ENCODE data around the gene CCDC85C. TPM values are rescaled to one million over a fixed set of nuclear protein-coding genes. Genes with fewer than 3 reads are reported as not detected.
A peak's percentile ranks its signal among the peaks of the same experiment; 100 is the strongest.

Gene CCDC85C
- total RNA-seq, 1 experiment from 2014 or later, result 35.8 TPM

DNA sequence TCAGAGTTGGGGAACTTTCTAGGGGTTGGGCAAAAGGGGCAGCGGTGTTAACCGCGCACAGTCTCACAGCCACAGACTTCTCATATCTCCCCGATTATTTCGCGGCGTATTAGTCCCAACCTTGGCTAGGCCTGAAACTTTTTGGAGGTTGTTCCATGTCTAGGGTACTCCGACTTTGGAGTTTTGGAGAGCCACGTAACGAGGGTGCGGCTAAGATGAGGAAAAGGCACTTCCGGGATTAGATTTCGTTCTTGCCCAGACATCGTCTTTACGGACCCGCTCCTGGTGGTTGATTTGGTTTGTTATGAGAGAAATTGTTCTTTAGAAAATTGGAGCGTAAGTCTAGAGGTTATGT lies 122.3 kb downstream of the CCDC85C start:
- TF ChIP-seq EMX1 (CRISPR knock-in tag; IDR thresholded peaks at IDR 0.05) (0 out of 2 replicates have a peak, but pooled peaks have one; percentile 22), SMAD4 (CRISPR knock-in tag; IDR thresholded peaks at IDR 0.05) (no peak), ZNF121 (CRISPR knock-in tag; IDR thresholded peaks at IDR 0.05) (no peak), ZSCAN18 (CRISPR knock-in tag; IDR thresholded peaks at IDR 0.05) (no peak), USF1 (CRISPR knock-in tag; IDR thresholded peaks at IDR 0.05) (no peak), ZNF263 (CRISPR knock-in tag; IDR thresholded peaks at IDR 0.05; ENCODE audit: low read depth) (no peak)
- Mint-ChIP-seq H3K4me1 (peaks cover 31% of the 10 kb centered on the region), H3K4me3 (peak overlapping the region; percentile 97), H3K36me3 (no peaks in the 10 kb centered on the region), H3K9me3 (no peaks in the 10 kb centered on the region), H3K27me3 (ENCODE audit: low read depth) (no peaks in the 10 kb centered on the region), H3K27ac (peak overlapping the region; percentile 99)
- ATAC-seq (no peak), DNase-seq (ENCODE audit: low spot score) (no peak)
- ChIA-PET CTCF (interaction anchor here (1.0 to 1.5 kb wide), 6 partner anchors 35 to 711 kb away, joined by 3 to 7 read pairs (median 4); no protein-coding TSS in a partner anchor), POLR2A (interaction anchor here (1.0 to 1.2 kb wide), 2 partner anchors 9 to 31 kb away, joined by 3 read pairs; no protein-coding TSS in a partner anchor)

GRCh38 chr14:99480917-99481744 lies 122.9 kb downstream of the CCDC85C start, which contains the start of gene CCNK:
Gene CCNK, plus strand, starts transcription at chr14:99481409. Its CDS starts 11,269 bp downstream, at chr14:99492678.
- H3K4me1 Mint-ChIP-seq, result peaks cover 31% of the 10 kb centered on the region
- CTCF ChIA-PET, result interaction anchor here (0.6 to 1.5 kb wide), 11 partner anchors 23 to 712 kb away, joined by 3 to 7 read pairs (median 4); no protein-coding TSS in a partner anchor
- ATAC-seq (peak; percentile 89), DNase-seq (ENCODE audit: low spot score) (peak; percentile 99)
- H3K9me3 Mint-ChIP-seq, result no peaks in the 10 kb centered on the region
- H3K4me3 Mint-ChIP-seq, result peak within 1 kb of the TSS; percentile 97
- H3K27me3 Mint-ChIP-seq (ENCODE audit: low read depth), result no peaks in the 10 kb centered on the region
- H3K36me3 Mint-ChIP-seq, result no peaks in the 10 kb centered on the region
- POLR2A ChIA-PET, result interaction anchor here (0.7 to 1.3 kb wide), 8 partner anchors 9 to 235 kb away, joined by 3 to 5 read pairs (median 3); partner anchors contain the start of gene CCDC85C
- peak within 1 kb of the TSS; percentile 99 for H3K27ac Mint-ChIP-seq
- peak; percentile 88 for TF ChIP-seq NFYB (CRISPR knock-in tag; conservative IDR thresholded peaks at IDR 0.05; ENCODE audit: low read depth)
- TF ChIP-seq MYBL2 (CRISPR knock-in tag; IDR thresholded peaks at IDR 0.05), result peak; percentile 19; the same call in 1 of the 2 replicates
- no peak for TF ChIP-seq ZNF263 (CRISPR knock-in tag; IDR thresholded peaks at IDR 0.05; ENCODE audit: low read depth)
- peak; percentile 19; the same call in 1 of the 2 replicates for TF ChIP-seq HMGXB4 (CRISPR knock-in tag; IDR thresholded peaks at IDR 0.05)
- TF ChIP-seq, protein P1, sequence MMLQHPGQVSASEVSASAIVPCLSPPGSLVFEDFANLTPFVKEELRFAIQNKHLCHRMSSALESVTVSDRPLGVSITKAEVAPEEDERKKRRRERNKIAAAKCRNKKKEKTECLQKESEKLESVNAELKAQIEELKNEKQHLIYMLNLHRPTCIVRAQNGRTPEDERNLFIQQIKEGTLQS (CRISPR knock-in tag; conservative IDR thresholded peaks at IDR 0.05), result no peak
- TF ChIP-seq ETV6 (CRISPR knock-in tag; IDR thresholded peaks at IDR 0.05), result peak; percentile 53; the same call in 1 of the 2 replicates
- no peak for TF ChIP-seq GRHL2 (CRISPR knock-in tag; IDR thresholded peaks at IDR 0.05; ENCODE audit: insufficient replicate concordance, severe bottlenecking)
- no peak; the same call in 1 of the 2 replicates for TF ChIP-seq SMAD3 (CRISPR knock-in tag; IDR thresholded peaks at IDR 0.05; ENCODE audit: borderline replicate concordance)
- TF ChIP-seq ZNF423 (CRISPR knock-in tag; IDR thresholded peaks at IDR 0.05), result no peak
- peak; percentile 87 for TF ChIP-seq SP1 (CRISPR knock-in tag; conservative IDR thresholded peaks at IDR 0.05)
- TF ChIP-seq GTF2I (CRISPR knock-in tag; conservative IDR thresholded peaks at IDR 0.05), result no peak
- no peak for TF ChIP-seq ZSCAN18 (CRISPR knock-in tag; IDR thresholded peaks at IDR 0.05)
- TF ChIP-seq ZBTB21 (CRISPR knock-in tag; IDR thresholded peaks at IDR 0.05; ENCODE audit: borderline replicate concordance), result no peak
- no peak for TF ChIP-seq ZNF396 (CRISPR knock-in tag; IDR thresholded peaks at IDR 0.05; ENCODE audit: borderline replicate concordance)
- no peak for TF ChIP-seq ZNF416 (CRISPR knock-in tag; IDR thresholded peaks at IDR 0.05)
- TF ChIP-seq, protein P2, sequence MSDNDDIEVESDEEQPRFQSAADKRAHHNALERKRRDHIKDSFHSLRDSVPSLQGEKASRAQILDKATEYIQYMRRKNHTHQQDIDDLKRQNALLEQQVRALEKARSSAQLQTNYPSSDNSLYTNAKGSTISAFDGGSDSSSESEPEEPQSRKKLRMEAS (CRISPR knock-in tag; IDR thresholded peaks at IDR 0.05), result no peak
- TF ChIP-seq FOXP4 (CRISPR knock-in tag; IDR thresholded peaks at IDR 0.05), result peak; percentile 21; the same call in 1 of the 2 replicates
- no peak for TF ChIP-seq NR3C1 (CRISPR knock-in tag; conservative IDR thresholded peaks at IDR 0.05; ENCODE audit: low read depth)
- TF ChIP-seq FOXP1 (CRISPR knock-in tag; IDR thresholded peaks at IDR 0.05; ENCODE audit: borderline replicate concordance), result peak; percentile 66; the same call in 1 of the 2 replicates
- TF ChIP-seq GABPB1 (CRISPR knock-in tag; IDR thresholded peaks at IDR 0.05), result 0 out of 2 replicates have a peak, but pooled peaks have one; percentile 28
